ENCODE results near the gene TMED6. TPM values are rescaled to one million over a fixed set of nuclear protein-coding genes. Genes with fewer than 3 reads are reported as not detected.

Gene TMED6
- total RNA-seq, 1 experiment from 2014 or later = 0.91 TPM

DNA sequence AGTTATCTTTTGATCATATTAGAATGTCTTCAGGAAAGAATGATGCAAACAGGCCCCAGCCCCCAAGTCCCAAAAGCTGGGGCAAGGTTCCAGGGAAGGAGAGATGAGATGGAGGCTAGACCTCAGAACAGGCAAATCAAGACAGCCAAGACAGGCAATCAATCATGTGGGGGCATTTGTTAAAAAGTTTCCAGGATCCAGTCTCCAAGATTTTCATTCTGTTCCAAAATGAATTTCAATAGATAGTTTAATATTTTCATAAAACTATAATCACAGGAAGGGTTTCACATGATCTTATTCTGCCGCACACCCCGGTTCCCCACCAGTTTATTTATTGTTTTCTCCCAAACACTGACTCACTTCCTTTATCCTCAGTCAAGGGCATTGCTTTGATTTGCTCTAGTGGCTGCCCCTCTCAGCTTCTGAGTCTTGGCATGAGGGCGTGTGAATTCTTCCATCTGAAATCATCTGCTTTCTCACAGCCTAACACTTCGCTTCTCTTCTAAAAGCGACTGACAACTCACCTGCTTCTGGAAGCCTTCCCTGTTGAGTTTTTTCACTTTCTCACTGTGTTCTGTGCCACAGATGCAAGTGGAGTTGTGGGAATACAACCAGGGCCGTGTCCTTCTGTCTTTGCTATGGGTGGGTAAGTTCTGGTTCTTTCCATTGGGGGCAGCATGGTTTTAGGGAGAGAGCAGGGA lies 46.4 kb upstream of the TMED6 start:
- H3K27ac ChIP-seq (ENCODE audit: low read depth, low read length) = peak overlapping the region; percentile 99
- H3K4me2 ChIP-seq (ENCODE audit: low read length) = peak overlapping the region; percentile 69
- peak overlapping the region; percentile 2 to 36; a peak in 3 of 4 replicates for H3K4me3 ChIP-seq (replicated peaks in 1 of 2; ENCODE audit: low read depth in 1 of 2, low read length in 2 of 2)
- H2AFZ ChIP-seq (ENCODE audit: low read depth, low read length, poor library complexity, severe bottlenecking) = no peak overlapping the region
- H3K79me2 ChIP-seq (ENCODE audit: insufficient read depth, low read length) = peaks cover 15% of the 10 kb centered on the region
- POLR2A ChIA-PET = interaction anchor here (0.7 to 5.7 kb wide), 7 partner anchors 9 to 326 kb away, joined by 3 to 65 read pairs (median 4); no protein-coding TSS in a partner anchor
- H3K9me3 ChIP-seq (ENCODE audit: control insufficient read depth in 1 of 2, insufficient read depth in 1 of 2, low read depth in 1 of 2, low read length in 2 of 2) = no peaks in the 10 kb centered on the region
- TSS peak; percentile 65 for BruUV-seq (replicated peaks)
- peak overlapping the region; percentile 53 for H3K9ac ChIP-seq (ENCODE audit: low read length)
- no peaks in the 10 kb centered on the region for H3K36me3 ChIP-seq (ENCODE audit: control insufficient read depth in 1 of 2, insufficient read depth in 2 of 2, low read length in 2 of 2)
- peaks cover 89 to 97% of the 10 kb centered on the region in 2 experiments for H3K4me1 ChIP-seq (ENCODE audit: control insufficient read depth in 1 of 2, insufficient read depth in 2 of 2, low read length in 2 of 2)
- H4K20me1 ChIP-seq (ENCODE audit: insufficient read depth) = no peaks in the 10 kb centered on the region
- DNase-seq (ENCODE audit: low read depth, low spot score) (peak; percentile 76), ATAC-seq (peak; percentile 78)
- intact Hi-C loops (cut with micrococcal nuclease) = loop anchor here (2.0 to 5.0 kb wide), 3 partner anchors 79 to 357 kb away; partner anchors contain the start of genes NFAT5 and NOB1
- CTCF ChIA-PET = interaction anchor here (0.5 to 3.9 kb wide), 15 partner anchors 9 to 356 kb away, joined by 3 to 20 read pairs (median 4); partner anchors contain the start of gene NOB1
- no peaks in the 10 kb centered on the region for H3K27me3 ChIP-seq (ENCODE audit: insufficient read depth, low read length)
- RAD21 ChIA-PET (ENCODE audit: low non-redundant PET in 1 of 2, low total read pairs in 2 of 2, uncharacterized antibody in 2 of 2, unreplicated experiment in 2 of 2) = interaction anchor here (0.6 to 1.3 kb wide), 2 partner anchors 31 to 84 kb away, joined by 3 read pairs; no protein-coding TSS in a partner anchor
- no peaks in the 10 kb centered on the region for H3K9me2 ChIP-seq (ENCODE audit: insufficient read depth)
- TF ChIP-seq FOSL1 (IDR thresholded peaks at IDR 0.05; ENCODE audit: low read depth) (peak; percentile 83), CEBPB (IDR thresholded peaks at IDR 0.05; ENCODE audit: low read depth) (no peak), ZFX (IDR thresholded peaks at IDR 0.05) (no peak), TCF7L2 (IDR thresholded peaks at IDR 0.05; ENCODE audit: borderline replicate concordance, extremely low read depth, insufficient read depth, insufficient read length) (peak; percentile 81), EGR1 (IDR thresholded peaks at IDR 0.05; ENCODE audit: low read depth) (no peak), POLR2AphosphoS5 (IDR thresholded peaks at IDR 0.05; ENCODE audit: low read depth, low read length) (peak; percentile 63; the same call in 1 of the 2 replicates), SP1 (IDR thresholded peaks at IDR 0.05; ENCODE audit: low read depth) (peak; percentile 76), RAD21 (IDR thresholded peaks at IDR 0.05; ENCODE audit: low read depth) (peak; percentile 83), SRF (IDR thresholded peaks at IDR 0.05; ENCODE audit: low read depth) (no peak; the same call in 1 of the 2 replicates), JUND (IDR thresholded peaks at IDR 0.05) (peak; percentile 83), EZH2 (IDR thresholded peaks at IDR 0.05) (no peak), ELF1 (IDR thresholded peaks at IDR 0.05; ENCODE audit: borderline replicate concordance, low read depth) (no peak), POLR2A (IDR thresholded peaks at IDR 0.05; ENCODE audit: borderline replicate concordance, extremely low read depth, insufficient read depth, insufficient read length) (no peak), EZH2phosphoT487 (IDR thresholded peaks at IDR 0.05; ENCODE audit: borderline replicate concordance) (no peak)
- TF ChIP-seq, protein P1, sequence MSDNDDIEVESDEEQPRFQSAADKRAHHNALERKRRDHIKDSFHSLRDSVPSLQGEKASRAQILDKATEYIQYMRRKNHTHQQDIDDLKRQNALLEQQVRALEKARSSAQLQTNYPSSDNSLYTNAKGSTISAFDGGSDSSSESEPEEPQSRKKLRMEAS (IDR thresholded peaks at IDR 0.05) = peak; percentile 64; the same call in 1 of the 2 replicates
- TF ChIP-seq, protein P2, sequence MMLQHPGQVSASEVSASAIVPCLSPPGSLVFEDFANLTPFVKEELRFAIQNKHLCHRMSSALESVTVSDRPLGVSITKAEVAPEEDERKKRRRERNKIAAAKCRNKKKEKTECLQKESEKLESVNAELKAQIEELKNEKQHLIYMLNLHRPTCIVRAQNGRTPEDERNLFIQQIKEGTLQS (IDR thresholded peaks at IDR 0.05) = no peak
- TF ChIP-seq, protein P3, sequence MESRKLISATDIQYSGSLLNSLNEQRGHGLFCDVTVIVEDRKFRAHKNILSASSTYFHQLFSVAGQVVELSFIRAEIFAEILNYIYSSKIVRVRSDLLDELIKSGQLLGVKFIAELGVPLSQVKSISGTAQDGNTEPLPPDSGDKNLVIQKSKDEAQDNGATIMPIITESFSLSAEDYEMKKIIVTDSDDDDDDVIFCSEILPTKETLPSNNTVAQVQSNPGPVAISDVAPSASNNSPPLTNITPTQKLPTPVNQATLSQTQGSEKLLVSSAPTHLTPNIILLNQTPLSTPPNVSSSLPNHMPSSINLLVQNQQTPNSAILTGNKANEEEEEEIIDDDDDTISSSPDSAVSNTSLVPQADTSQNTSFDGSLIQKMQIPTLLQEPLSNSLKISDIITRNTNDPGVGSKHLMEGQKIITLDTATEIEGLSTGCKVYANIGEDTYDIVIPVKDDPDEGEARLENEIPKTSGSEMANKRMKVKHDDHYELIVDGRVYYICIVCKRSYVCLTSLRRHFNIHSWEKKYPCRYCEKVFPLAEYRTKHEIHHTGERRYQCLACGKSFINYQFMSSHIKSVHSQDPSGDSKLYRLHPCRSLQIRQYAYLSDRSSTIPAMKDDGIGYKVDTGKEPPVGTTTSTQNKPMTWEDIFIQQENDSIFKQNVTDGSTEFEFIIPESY (IDR thresholded peaks at IDR 0.05; ENCODE audit: extremely low read depth, insufficient replicate concordance, low read length) = no peak
- TF ChIP-seq, protein P4, sequence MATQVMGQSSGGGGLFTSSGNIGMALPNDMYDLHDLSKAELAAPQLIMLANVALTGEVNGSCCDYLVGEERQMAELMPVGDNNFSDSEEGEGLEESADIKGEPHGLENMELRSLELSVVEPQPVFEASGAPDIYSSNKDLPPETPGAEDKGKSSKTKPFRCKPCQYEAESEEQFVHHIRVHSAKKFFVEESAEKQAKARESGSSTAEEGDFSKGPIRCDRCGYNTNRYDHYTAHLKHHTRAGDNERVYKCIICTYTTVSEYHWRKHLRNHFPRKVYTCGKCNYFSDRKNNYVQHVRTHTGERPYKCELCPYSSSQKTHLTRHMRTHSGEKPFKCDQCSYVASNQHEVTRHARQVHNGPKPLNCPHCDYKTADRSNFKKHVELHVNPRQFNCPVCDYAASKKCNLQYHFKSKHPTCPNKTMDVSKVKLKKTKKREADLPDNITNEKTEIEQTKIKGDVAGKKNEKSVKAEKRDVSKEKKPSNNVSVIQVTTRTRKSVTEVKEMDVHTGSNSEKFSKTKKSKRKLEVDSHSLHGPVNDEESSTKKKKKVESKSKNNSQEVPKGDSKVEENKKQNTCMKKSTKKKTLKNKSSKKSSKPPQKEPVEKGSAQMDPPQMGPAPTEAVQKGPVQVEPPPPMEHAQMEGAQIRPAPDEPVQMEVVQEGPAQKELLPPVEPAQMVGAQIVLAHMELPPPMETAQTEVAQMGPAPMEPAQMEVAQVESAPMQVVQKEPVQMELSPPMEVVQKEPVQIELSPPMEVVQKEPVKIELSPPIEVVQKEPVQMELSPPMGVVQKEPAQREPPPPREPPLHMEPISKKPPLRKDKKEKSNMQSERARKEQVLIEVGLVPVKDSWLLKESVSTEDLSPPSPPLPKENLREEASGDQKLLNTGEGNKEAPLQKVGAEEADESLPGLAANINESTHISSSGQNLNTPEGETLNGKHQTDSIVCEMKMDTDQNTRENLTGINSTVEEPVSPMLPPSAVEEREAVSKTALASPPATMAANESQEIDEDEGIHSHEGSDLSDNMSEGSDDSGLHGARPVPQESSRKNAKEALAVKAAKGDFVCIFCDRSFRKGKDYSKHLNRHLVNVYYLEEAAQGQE (IDR thresholded peaks at IDR 0.05; ENCODE audit: low read depth) = no peak
- TF ChIP-seq, protein P5, sequence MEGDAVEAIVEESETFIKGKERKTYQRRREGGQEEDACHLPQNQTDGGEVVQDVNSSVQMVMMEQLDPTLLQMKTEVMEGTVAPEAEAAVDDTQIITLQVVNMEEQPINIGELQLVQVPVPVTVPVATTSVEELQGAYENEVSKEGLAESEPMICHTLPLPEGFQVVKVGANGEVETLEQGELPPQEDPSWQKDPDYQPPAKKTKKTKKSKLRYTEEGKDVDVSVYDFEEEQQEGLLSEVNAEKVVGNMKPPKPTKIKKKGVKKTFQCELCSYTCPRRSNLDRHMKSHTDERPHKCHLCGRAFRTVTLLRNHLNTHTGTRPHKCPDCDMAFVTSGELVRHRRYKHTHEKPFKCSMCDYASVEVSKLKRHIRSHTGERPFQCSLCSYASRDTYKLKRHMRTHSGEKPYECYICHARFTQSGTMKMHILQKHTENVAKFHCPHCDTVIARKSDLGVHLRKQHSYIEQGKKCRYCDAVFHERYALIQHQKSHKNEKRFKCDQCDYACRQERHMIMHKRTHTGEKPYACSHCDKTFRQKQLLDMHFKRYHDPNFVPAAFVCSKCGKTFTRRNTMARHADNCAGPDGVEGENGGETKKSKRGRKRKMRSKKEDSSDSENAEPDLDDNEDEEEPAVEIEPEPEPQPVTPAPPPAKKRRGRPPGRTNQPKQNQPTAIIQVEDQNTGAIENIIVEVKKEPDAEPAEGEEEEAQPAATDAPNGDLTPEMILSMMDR (IDR thresholded peaks at IDR 0.05 in 2 of 3, conservative IDR thresholded peaks at IDR 0.05 in 1 of 3; ENCODE audit: borderline replicate concordance in 1 of 3, insufficient read depth in 1 of 3, low read depth in 2 of 3, low read length in 2 of 3) = peak; percentile 47 to 75 (median 63); a peak in 5 of 6 replicates
